Measurements from ENCODE around the gene RSPH4A.
"Not testable (repeated sequence)": the region's sequence is repeated elsewhere in the genome, so short reads cannot be mapped to it uniquely, and the experiment has no call there.

The RSPH4A gene

GRCh38 chr6:116631379-116631990 is 15.2 kb downstream of the RSPH4A start:
- DNase-seq = peak; percentile 94

GRCh38 chr6:116633685-116634084 is 17.4 kb downstream of the RSPH4A start:
- DNase-seq = peak; percentile 75

GRCh38 chr6:116648156-116648555 is 31.9 kb downstream of the RSPH4A start:
- no peak for DNase-seq

- no peak for DNase-seq
These were observed 32.9 kb downstream of the RSPH4A start for GRCh38 chr6:116649129-116649528.

GRCh38 chr6:116651916-116652315 is 35.6 kb downstream of the RSPH4A start:
- no peak for DNase-seq

- DNase-seq = no peak
These were observed 45.3 kb downstream of the RSPH4A start for GRCh38 chr6:116661594-116661993.

- DNase-seq = no peak
These were observed 45.9 kb downstream of the RSPH4A start for GRCh38 chr6:116662202-116662601.

GRCh38 chr6:116663308-116663707 is 47.0 kb downstream of the RSPH4A start:
- no peak for DNase-seq

- not testable (repeated sequence) for DNase-seq
These were observed 47.9 kb downstream of the RSPH4A start for GRCh38 chr6:116664169-116664568.

GRCh38 chr6:116665464-116665863 is 49.2 kb downstream of the RSPH4A start:
- no peak for DNase-seq

GRCh38 chr6:116666869-116667268 is 50.6 kb downstream of the RSPH4A start:
- no peak for DNase-seq

GRCh38 chr6:116667623-116668022 is 51.3 kb downstream of the RSPH4A start:
- no peak for DNase-seq

- no peak for DNase-seq
These were observed 56.0 kb downstream of the RSPH4A start for GRCh38 chr6:116672306-116672705.

GRCh38 chr6:116676021-116676420 is 59.7 kb downstream of the RSPH4A start:
- DNase-seq = no peak

- DNase-seq = peak; percentile 92
These were observed 64.8 kb downstream of the RSPH4A start, which contains the start of gene KPNA5 for GRCh38 chr6:116680880-116681672. Gene KPNA5 (plus strand): TSS chr6:116681211. CDS start chr6:116681335, 124 bp downstream.

- DNase-seq = peak; percentile 34
These were observed 66.0 kb downstream of the RSPH4A start for GRCh38 chr6:116682334-116682712.

Measured in DMS53 (cell line).